Measurements from ENCODE around the gene ADPRM. TPM values are rescaled to one million over a fixed set of nuclear protein-coding genes. Genes with fewer than 3 reads are reported as not detected.
"Not testable (repeated sequence)": the region's sequence is repeated elsewhere in the genome, so short reads cannot be mapped to it uniquely, and the experiment has no call there.

Gene ADPRM
- total and polyA plus RNA-seq, 4 donors, result 3.7 to 10.8 (median 6.7) TPM

- no peak for TF ChIP-seq REST (IDR thresholded peaks at IDR 0.05)
Observed at GRCh38 chr17:10728331-10728892, 31.0 kb downstream of the ADPRM start (continued).

- Histone ChIP-seq H3K4me1 (ENCODE audit: control insufficient read depth in 4 of 4, insufficient read depth in 4 of 4, low read length in 3 of 4) (peaks cover 0 to 47% (median 39%) of the 10 kb centered on the region in 4 donors), H3K9me3 (ENCODE audit: control insufficient read depth in 4 of 4, low read length in 3 of 4) (no peaks in the 10 kb centered on the region), H3K27ac (ENCODE audit: low read depth in 1 of 2, low read length in 2 of 2) (peak within 1 kb of the TSS; percentile 97 to 98), H3K36me3 (ENCODE audit: control insufficient read depth in 4 of 4, insufficient read depth in 3 of 4, low read depth in 1 of 4, low read length in 3 of 4) (peaks cover 0 to 2% (median 0%) of the 10 kb centered on the region in 4 donors), H3K27me3 (ENCODE audit: control insufficient read depth in 4 of 4, insufficient read depth in 4 of 4, low read length in 3 of 4) (no peaks in the 10 kb centered on the region), H3K9ac (ENCODE audit: low read depth in 1 of 2, low read length in 2 of 2) (peak within 1 kb of the TSS; percentile 82 to 93), H3K4me3 (ENCODE audit: low read depth in 1 of 3, low read length in 3 of 3) (peak within 1 kb of the TSS; percentile 54 to 66 (median 60))
- WGBS, result 2% methylated on average over 79 of the region's 79 CpGs
- TF ChIP-seq REST (IDR thresholded peaks at IDR 0.05) (peak; percentile 30), HNF4A (conservative IDR thresholded peaks at IDR 0.05) (peak in 1 of 2 donors; percentile 1), GABPA (IDR thresholded peaks at IDR 0.05 in 1 of 2, conservative IDR thresholded peaks at IDR 0.05 in 1 of 2) (no peak), HNF4G (IDR thresholded peaks at IDR 0.05) (no peak), EGR1 (IDR thresholded peaks at IDR 0.05; ENCODE audit: low read depth in 2 of 2) (peak; percentile 45 to 63), RXRA (IDR thresholded peaks at IDR 0.05) (peak in 1 of 2 donors; percentile 48), YY1 (IDR thresholded peaks at IDR 0.05) (peak; percentile 92), JUND (IDR thresholded peaks at IDR 0.05) (no peak)
- peak; percentile 78 for DNase-seq (ENCODE audit: low spot score)
Observed at GRCh38 chr17:10729334-10730193, 32.2 kb downstream of the ADPRM start, which contains the start of gene TMEM220. Gene TMEM220 (minus strand): TSS chr17:10730023. CDS start chr17:10729851, 172 bp downstream.

- H3K4me1 ChIP-seq (ENCODE audit: control insufficient read depth in 4 of 4, insufficient read depth in 4 of 4, low read length in 3 of 4), result peaks cover 0 to 40% (median 33%) of the 10 kb centered on the region in 4 donors
- peak overlapping the region; percentile 82 to 93 for H3K9ac ChIP-seq (ENCODE audit: low read depth in 1 of 2, low read length in 2 of 2)
- H3K27me3 ChIP-seq (ENCODE audit: control insufficient read depth in 4 of 4, insufficient read depth in 4 of 4, low read length in 3 of 4); H3K36me3 ChIP-seq (ENCODE audit: control insufficient read depth in 4 of 4, insufficient read depth in 3 of 4, low read depth in 1 of 4, low read length in 3 of 4); H3K9me3 ChIP-seq (ENCODE audit: control insufficient read depth in 4 of 4, low read length in 3 of 4); DNase-seq (ENCODE audit: low spot score): not testable (repeated sequence)
- H3K4me3 ChIP-seq (ENCODE audit: low read depth in 1 of 3, low read length in 3 of 3), result peak overlapping the region; percentile 54 to 66 (median 60)
- WGBS, result 7% methylated on average over 15 of the region's 15 CpGs
- H3K27ac ChIP-seq (ENCODE audit: low read depth in 1 of 2, low read length in 2 of 2), result peak overlapping the region; percentile 97 to 98
- peak in 1 of 2 donors; percentile 46 for TF ChIP-seq RXRA (IDR thresholded peaks at IDR 0.05)
Observed at GRCh38 chr17:10730247-10730646, 32.9 kb downstream of the ADPRM start.

Data from liver (tissue), 9 donors.